MM.1S (cell line): ENCODE data around the gene CCDC152.
"Not testable (repeated sequence)": the region's sequence is repeated elsewhere in the genome, so short reads cannot be mapped to it uniquely, and the experiment has no call there.

ENCODE experiments used
- CTCF ChIP-seq: fragments of 300-600 bp; sonication (generic); IDR thresholded peaks from 2 replicates; pipeline ENCODE4 v1.5.1; 2016; ENCODE audit warnings: antibody characterized with exemption, low read length, mixed read lengths
- EZH2 ChIP-seq: fragments of 300-600 bp; sonication (generic); optimal IDR thresholded peaks from 2 replicates; pipeline ENCODE3; 2017; ENCODE audit warnings: low read depth, mild to moderate bottlenecking, antibody characterized with exemption, low read length, mixed read lengths
- EZH2phosphoT487 ChIP-seq: fragments of 300-600 bp; sonication (generic); IDR thresholded peaks from 2 replicates; pipeline ENCODE4 v1.6.1; 2018; ENCODE audit warnings: antibody characterized with exemption, low read length

DNA sequence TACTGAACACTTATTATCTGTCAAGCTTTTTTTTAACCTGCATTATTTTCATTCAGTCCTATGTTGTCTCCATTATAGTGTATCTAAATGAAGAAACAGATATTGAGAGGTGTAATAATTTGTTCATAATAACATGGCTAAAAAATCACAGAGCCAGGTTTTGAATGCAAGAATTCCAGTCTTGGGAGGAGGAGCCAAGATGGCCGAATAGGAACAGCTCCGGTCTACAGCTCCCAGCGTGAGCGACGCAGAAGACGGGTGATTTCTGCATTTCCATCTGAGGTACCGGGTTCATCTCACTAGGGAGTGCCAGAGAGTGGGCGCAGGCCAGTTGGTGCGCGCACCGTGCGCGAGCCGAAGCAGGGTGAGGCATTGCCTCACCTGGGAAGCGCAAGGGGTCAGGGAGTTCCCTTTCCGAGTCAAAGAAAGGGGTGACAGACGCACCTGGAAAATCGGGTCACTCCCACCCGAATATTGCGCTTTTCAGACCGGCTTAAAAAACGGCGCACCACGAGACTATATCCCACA, 22.0 kb upstream of the CCDC152 start:
- TF ChIP-seq CTCF, EZH2, EZH2phosphoT487: not testable (repeated sequence)
